K562 (cell line): ENCODE results near the gene DRD3. TPM values are rescaled to one million over a fixed set of nuclear protein-coding genes. Genes with fewer than 3 reads are reported as not detected.

Experiments used
- ATAC-seq: fragments of 200-7000 bp; cut with Tn5 transposase; 3 replicates; pipeline ENCODE4 v1.9.1; 2020; ENCODE audit warnings: moderate library complexity
- BruUV-seq: library from RNA; stranded (reverse); fragments of 400-500 nt; replicated peaks from 2 replicates; lab custom pipeline; 2021; lab: Mats Ljungman, UMichigan
- CTCF ChIA-PET: fragments of 300-600 bp; formaldehyde crosslinking; extraction: SDS; loops from one replicate; lab custom pipeline; 2021; ENCODE audit warnings: low intra/inter-chr PET ratio; lab: Yijun Ruan, JAX
- POLR2A ChIA-PET: fragments of 300-600, 350-650 bp; sonication (Branson Sonifier 250); formaldehyde crosslinking; extraction: SDS; loops from one replicate; lab custom pipeline; 2021; ENCODE audit warnings: antibody characterized with exemption, inconsistent platforms; lab: Yijun Ruan, JAX
- DNase-seq, 4 experiments: peaks; one replicate each; pipeline versions ENCODE4 v3.0.0 to v3.0.0-alpha.2; 2011 to 2018; ENCODE audit warnings: low spot score in 3 of 4, mixed read lengths in 3 of 4; ENCODE audit errors: extremely low read depth in 1 of 4
- FAIRE-seq: peaks from 2 replicates; lab custom pipeline; 2011; peaks lifted over from hg19 to GRCh38; lab: Jason Lieb, UNC
- H2AFZ ChIP-seq: 2 replicates; pipeline ENCODE4 v1.6.0; 2011; ENCODE audit warnings: low read depth, low read length, control low read depth, inconsistent platforms
- H3K27ac ChIP-seq: fragments of 200-600 bp; 3 replicates; pipeline ENCODE4 v1.8.0; 2011; ENCODE audit warnings: low read depth, mild to moderate bottlenecking, control low read depth, inconsistent platforms, low read length, moderate library complexity, mixed read lengths; ENCODE audit errors: extremely low read depth
- H3K27me3 ChIP-seq, 2 experiments: fragments of 300-600 bp in 1 of 2; 2 replicates in 1 of 2; 3 replicates in 1 of 2; pipeline versions ENCODE4 v1.6.0 to v1.8.0; 2011; ENCODE audit warnings: inconsistent platforms in 2 of 2, low read length in 2 of 2, mild to moderate bottlenecking in 1 of 2, mixed read lengths in 1 of 2, moderate library complexity in 1 of 2; ENCODE audit not compliant: control insufficient read depth in 2 of 2, insufficient read depth in 2 of 2
- H3K36me3 ChIP-seq: fragments of 300-600 bp; 3 replicates; pipeline ENCODE4 v1.8.0; 2011; ENCODE audit warnings: mild to moderate bottlenecking, low read length, inconsistent platforms; ENCODE audit not compliant: control insufficient read depth, insufficient read depth
- H3K4me1 ChIP-seq, 2 experiments: fragments of 200-600 bp in 1 of 2; replicated peaks in 1 of 2; 2 replicates in 1 of 2; 3 replicates in 1 of 2; pipeline versions ENCODE4 v1.5.1 to v1.8.0; 2011; ENCODE audit warnings: inconsistent platforms in 2 of 2, low read length in 2 of 2, mild to moderate bottlenecking in 1 of 2, mixed read lengths in 1 of 2, moderate library complexity in 1 of 2; ENCODE audit not compliant: control insufficient read depth in 2 of 2, insufficient read depth in 2 of 2
- H3K4me2 ChIP-seq: 2 replicates; pipeline ENCODE4 v1.6.1; 2011; ENCODE audit warnings: low read length, control low read depth, inconsistent platforms, mixed read lengths; ENCODE audit not compliant: insufficient read depth
- H3K4me3 ChIP-seq: fragments of 200-600 bp; sonication (generic), shearing (Covaris generic); 2 replicates; pipeline ENCODE4 v1.5.1; 2016; ENCODE audit warnings: control low read depth, inconsistent platforms
- H3K79me2 ChIP-seq: fragments of 200-600 bp; 3 replicates; pipeline ENCODE4 v1.8.0; 2011; ENCODE audit warnings: low read length, inconsistent platforms; ENCODE audit not compliant: control insufficient read depth, insufficient read depth
- H3K9ac ChIP-seq, 2 experiments: 2 replicates each; pipeline versions ENCODE4 v1.6.0 to v1.6.1; 2011; ENCODE audit warnings: low read depth in 2 of 2, low read length in 2 of 2, control low read depth in 1 of 2, inconsistent platforms in 1 of 2, mild to moderate bottlenecking in 1 of 2, mixed read lengths in 1 of 2; ENCODE audit not compliant: insufficient read depth in 1 of 2
- H3K9me1 ChIP-seq: one replicate; pipeline ENCODE4 v1.6.0; 2011; ENCODE audit warnings: inconsistent platforms, mild to moderate bottlenecking, low read length, moderate library complexity; ENCODE audit not compliant: control insufficient read depth, insufficient read depth
- H3K9me3 ChIP-seq: replicated peaks from 2 replicates; pipeline ENCODE4 v1.5.1; 2011; ENCODE audit warnings: low read depth, low read length, inconsistent platforms; ENCODE audit not compliant: control insufficient read depth, insufficient read depth
- H4K20me1 ChIP-seq: replicated peaks from 2 replicates; pipeline ENCODE4 v1.6.1; 2011; ENCODE audit warnings: low read length, inconsistent platforms, mixed read lengths; ENCODE audit not compliant: control insufficient read depth, insufficient read depth
- ATF2 ChIP-seq: sonication (generic); formaldehyde crosslinking; IDR thresholded peaks from 2 replicates; pipeline ENCODE4 v1.8.1; 2022; ENCODE audit warnings: missing genetic modification reagents
- ATF7 ChIP-seq: fragments of 450-650 bp; IDR thresholded peaks from 2 replicates; pipeline ENCODE4 v1.7.1; 2014; ENCODE audit warnings: mild to moderate bottlenecking, moderate library complexity
- SRSF1 ChIP-seq: fragments of 200-400 bp; formaldehyde crosslinking; IDR thresholded peaks from 2 replicates; pipeline ENCODE4 v1.6.1; 2017; ENCODE audit warnings: mild to moderate bottlenecking, low read depth, low read length, moderate library complexity
- TAF1 ChIP-seq: IDR thresholded peaks from 2 replicates; pipeline ENCODE4 v1.6.1; 2011; ENCODE audit warnings: mild to moderate bottlenecking, low read length, moderate library complexity; ENCODE audit not compliant: insufficient read depth, control insufficient read depth, severe bottlenecking; ENCODE audit errors: extremely low read depth
- ZFP36 ChIP-seq: fragments of 150-350 bp; IDR thresholded peaks from 2 replicates; pipeline ENCODE4 v1.6.1; 2018; ENCODE audit warnings: low read length, low read depth; ENCODE audit not compliant: partially characterized antibody
- WGBS: fragments of 100-300 bp; shearing (Covaris generic); methylation state at CpG from one replicate; pipeline ENCODE4 v1.1.6; 2016; ENCODE audit warnings: low coverage, mixed read lengths; ENCODE audit not compliant: insufficient coverage; ENCODE audit errors: missing lambda C conversion rate; 5-methylcytosine and 5-hydroxymethylcytosine counted together
- in situ Hi-C: fragments of 300-500 bp; cut with MboI; formaldehyde crosslinking; loops from 4 replicates; pipeline ENCODE4 v1.15.0; 2018; ENCODE audit warnings: inconsistent platforms, mixed read lengths
- intact Hi-C: fragments of 100-400 bp; cut with micrococcal nuclease; formaldehyde crosslinking; loops from 2 replicates; pipeline ENCODE4 v1.14.2; 2022
- polyA plus RNA-seq, 8 experiments: library from polyadenylated mRNA; depleted of rRNA in 4 of 8; stranded (reverse) in 5 of 8; unstranded in 3 of 8; fragments of >200 nt; fragmentation: Nextera tagmentation in 2 of 8; fragmentation: Illumina TruSeq in 1 of 8; extraction: Ambion mirVana in 2 of 8; extraction: Trizol in 1 of 8; gene quantifications; 2 replicates each; pipeline versions ENCODE4 v1.2.1 to v1.2.3, GENCODE V29; 2011 to 2014; ENCODE audit warnings: inconsistent platforms in 1 of 8, missing spikeins in 1 of 8
- total RNA-seq, 7 experiments: library from RNA; depleted of rRNA in 6 of 7; stranded (reverse); fragments of >200 nt in 6 of 7; fragmentation: Illumina TruSeq in 2 of 7; extraction: Trizol in 2 of 7; gene quantifications; 2 replicates each; pipeline versions ENCODE4 v1.2.1 to v1.2.3, GENCODE V29; 2011 to 2021; ENCODE audit warnings: low replicate concordance in 1 of 7

DRD3 gene
- total and polyA plus RNA-seq, 9 of the 15 experiments (the other 6 are each of a cell fraction or from before 2014, with no cell fraction given): not detected

GRCh38 chr3:114176487-114176886 lies 2.4 kb downstream of the DRD3 start (continued):
- no peak for TF ChIP-seq ATF7

- Histone ChIP-seq H3K4me2 (no peak overlapping the region), H3K27me3 (no peaks in the 10 kb centered on the region), H2AFZ (no peak overlapping the region), H4K20me1 (no peaks in the 10 kb centered on the region), H3K36me3 (no peaks in the 10 kb centered on the region), H3K27ac (no peak overlapping the region), H3K9ac (no peak overlapping the region), H3K79me2 (no peaks in the 10 kb centered on the region), H3K4me1 (no peaks in the 10 kb centered on the region), H3K4me3 (no peak overlapping the region), H3K9me3 (no peaks in the 10 kb centered on the region), H3K9me1 (no peaks in the 10 kb centered on the region)
- intact Hi-C loops (no loop called here), in situ Hi-C loops (no loop called here)
- DNase-seq (no peak), FAIRE-seq (no peak), ATAC-seq (no peak)
- WGBS: 0% methylated on average over 3 of the region's 3 CpGs
- POLR2A ChIA-PET: no interaction called here
- no peak for TF ChIP-seq SRSF1
- TF ChIP-seq TAF1: no peak
- TF ChIP-seq ZFP36: no peak
- no peak for TF ChIP-seq ATF2 (CRISPR knock-in tag)
- BruUV-seq: no TSS peak
- CTCF ChIA-PET: interaction anchor here (0.7 kb wide), 1 partner anchor 714 kb away, joined by 4 read pairs; no protein-coding TSS in a partner anchor
Observed at GRCh38 chr3:114175204-114175987, 3.5 kb downstream of the DRD3 start.
